ENCODE measurements around the gene ADH1A. TPM values are rescaled to one million over a fixed set of nuclear protein-coding genes. Genes with fewer than 3 reads are reported as not detected.
"Not testable (repeated sequence)": the region's sequence is repeated elsewhere in the genome, so short reads cannot be mapped to it uniquely, and the experiment has no call there.

Gene ADH1A
- total RNA-seq, 1 donor from 2014 or later: not detected

DNA sequence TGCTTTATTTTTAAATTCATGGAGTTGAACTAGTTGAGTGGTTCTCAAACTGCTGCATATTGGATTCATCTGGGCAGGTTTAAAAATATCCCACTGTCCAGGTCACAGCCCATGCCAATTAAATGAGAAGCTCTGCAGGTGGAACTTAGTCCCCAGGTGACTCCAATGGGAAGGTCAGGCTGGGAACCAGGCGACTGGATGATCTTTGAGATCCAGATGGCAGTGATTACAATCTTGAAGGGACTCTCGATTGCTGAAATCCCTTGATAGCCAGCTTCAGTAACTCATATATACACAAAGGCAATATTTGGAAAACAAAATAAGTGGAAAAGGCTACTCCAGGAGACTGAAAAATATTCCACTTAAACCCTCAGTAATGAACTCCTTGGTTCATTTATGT lies 8.1 kb downstream of the ADH1A start:
- intact Hi-C loops (cut with micrococcal nuclease): no loop called here

DNA sequence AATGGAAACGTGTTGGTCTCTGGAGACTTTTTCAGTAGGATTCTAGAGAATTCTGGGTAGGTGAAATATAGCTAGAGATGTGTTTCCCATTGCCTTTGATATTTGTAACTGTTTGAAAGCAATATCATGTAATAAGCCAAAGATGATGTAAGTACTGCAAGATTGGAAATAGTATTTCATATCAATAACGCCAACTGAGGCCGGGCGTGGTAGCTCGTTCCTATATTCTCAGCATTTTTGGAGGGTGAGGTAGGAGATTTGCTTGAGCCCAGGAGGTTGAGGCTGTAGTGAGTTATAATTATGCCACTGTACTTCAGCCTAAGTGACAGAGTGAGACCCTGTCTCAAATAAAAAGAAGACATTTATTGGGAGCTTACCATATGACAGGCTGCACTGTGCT lies 9.5 kb downstream of the ADH1A start:
- intact Hi-C loops (cut with micrococcal nuclease): no loop called here

DNA sequence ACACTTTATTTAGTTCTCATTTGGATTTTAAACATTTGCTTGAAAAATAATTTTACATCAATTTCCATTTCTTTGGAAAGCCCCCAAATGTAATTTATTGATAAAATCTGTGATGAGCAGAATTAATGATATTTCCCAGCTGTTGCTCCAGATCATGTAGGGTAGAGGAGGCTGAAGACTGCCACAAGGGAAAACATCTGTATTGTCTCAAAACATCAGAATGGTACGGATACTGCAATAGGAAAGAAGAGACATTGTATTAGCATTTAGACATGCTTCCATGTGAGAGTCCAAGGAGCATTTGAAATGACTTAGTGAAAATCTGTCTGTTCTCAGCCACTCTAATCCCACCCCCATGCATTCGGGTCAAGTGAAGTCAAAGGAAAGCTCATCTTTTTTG lies 14.4 kb downstream of the ADH1A start:
- intact Hi-C loops (cut with micrococcal nuclease): no loop called here

DNA sequence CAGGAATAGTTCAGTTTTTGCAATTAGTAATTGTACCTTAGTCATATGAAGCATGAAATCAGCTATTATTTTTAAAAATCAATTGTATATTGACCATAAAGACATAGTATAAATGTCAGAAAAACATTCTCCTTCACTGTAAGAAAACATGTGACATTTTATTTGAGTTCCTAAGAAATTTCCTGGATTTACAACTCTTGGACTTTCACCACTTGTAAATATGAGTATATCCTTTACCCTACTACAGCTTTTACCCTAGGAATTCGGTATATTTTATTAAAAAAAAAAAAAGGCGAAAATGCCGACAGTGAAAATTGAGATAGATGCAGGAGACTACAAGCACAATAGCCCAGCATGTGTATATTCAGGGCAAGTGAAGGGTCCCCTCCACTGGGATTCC lies 14.9 kb downstream of the ADH1A start:
- intact Hi-C loops (cut with micrococcal nuclease): no loop called here

DNA sequence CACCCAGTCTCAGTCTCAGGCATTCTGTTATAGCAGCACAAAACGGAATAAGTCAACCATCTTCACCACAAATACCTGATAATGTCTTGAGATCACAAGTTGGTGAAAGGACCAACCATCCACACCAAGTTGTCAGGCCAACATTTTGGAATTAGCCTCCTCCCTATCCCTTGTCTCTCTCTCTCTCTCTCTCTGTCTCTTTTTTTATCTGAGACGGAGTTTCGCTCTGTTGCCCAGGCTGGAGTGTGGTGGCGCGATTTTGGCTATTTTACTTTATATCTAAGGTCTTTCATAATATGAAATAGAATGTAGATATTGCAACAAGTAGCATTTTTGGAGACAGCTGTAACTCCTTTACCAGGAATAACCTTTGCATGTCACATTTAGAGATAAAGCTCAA lies 15.7 kb downstream of the ADH1A start:
- intact Hi-C loops (cut with micrococcal nuclease): no loop called here

DNA sequence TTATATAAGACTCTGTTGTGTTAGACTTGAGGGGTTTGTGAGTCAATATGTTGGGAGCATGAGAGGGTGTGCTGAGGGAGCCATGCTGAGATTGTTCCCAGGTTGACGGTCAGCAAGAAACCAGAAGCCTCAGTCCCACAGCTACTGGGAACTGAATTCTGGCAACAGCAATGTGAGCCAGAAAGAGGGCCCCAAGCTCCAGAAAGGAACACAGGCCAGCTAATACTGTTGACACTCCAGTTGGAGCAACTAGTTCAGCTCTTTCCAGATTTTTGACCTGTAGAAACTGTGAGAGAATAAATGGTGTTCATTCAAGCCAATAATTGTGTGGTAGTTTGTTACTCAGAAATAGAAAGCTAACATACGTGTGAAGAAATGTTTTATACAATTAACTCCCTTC lies 17.1 kb downstream of the ADH1A start:
- intact Hi-C loops (cut with micrococcal nuclease): no loop called here

DNA sequence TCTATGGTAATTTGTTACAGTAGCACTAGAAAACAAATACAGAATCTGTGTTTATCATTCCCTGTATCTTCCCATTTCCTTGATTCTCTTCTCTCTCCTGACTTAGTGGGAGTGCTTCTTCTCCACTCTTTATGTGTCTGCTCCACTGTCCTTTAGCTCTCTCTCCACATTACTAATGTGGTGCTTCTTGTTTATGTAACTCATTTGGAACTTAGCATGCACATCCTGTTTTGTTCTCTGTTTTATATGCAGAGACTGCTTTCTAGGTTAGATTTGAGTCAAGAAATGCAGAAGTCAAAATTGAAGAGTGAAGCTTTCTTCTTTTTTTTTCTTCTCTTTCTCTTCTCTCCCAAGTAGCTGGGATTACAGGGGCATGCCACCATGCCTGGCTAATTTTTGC lies 25.9 kb downstream of the ADH1A start:
- intact Hi-C loops (cut with micrococcal nuclease): no loop called here

DNA sequence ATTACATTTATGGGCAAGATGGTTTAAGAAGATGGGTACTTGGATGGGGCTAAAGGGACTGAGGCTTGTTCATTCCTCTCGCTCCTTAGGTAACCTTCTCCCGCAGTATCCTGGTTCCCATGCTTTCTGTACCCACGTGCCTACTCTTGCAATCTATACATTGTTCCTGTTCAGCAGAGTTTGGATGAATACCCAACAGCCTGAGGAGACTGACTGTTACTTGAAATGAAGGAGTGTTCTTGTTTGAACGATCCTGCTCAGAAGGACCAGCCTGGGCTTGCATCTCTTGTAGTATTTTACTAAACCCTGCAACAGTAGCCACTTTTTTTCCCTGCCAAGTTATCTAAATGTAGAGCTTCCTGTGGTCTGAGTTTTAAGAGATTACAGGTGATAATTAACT lies 38.0 kb downstream of the ADH1A start:
- intact Hi-C loops (cut with micrococcal nuclease): no loop called here

DNA sequence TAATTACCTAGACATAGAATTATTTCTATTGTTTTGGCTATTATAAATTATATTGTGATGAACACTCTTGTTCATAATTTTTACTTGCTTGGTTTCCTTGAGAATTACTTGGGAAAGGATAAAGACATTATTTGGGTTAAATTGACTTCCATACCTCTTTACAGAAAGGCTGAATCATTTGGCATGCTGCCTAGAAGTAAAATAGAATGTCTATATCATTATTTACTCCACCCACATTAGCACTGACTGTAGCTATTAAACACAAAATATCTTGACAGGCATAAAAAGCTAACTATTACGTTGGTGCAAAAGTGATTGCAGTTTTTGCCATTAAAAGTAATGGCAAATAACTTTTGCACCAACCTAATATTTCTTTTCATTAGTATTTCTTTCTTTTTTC lies 42.1 kb downstream of the ADH1A start:
- intact Hi-C loops (cut with micrococcal nuclease): no loop called here

DNA sequence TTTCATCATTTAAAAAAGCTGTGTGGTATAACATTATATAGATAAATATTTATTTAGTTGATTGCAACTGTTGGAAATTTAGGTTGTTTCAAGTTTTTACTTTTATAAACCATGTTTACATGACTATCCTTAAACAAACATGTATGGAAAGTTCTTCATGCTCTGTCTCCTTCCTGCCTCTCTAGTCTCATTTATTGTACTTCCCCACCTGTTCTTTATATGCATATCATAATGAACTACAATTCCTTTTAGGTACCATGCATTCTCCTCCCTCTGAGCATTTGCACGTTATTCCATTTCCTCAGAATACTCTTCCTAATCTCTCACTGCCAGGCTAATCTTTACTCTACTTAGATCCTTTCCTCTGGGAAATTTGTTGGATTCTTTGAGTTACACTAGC lies 54.8 kb downstream of the ADH1A start:
- intact Hi-C loops (cut with micrococcal nuclease): no loop called here

DNA sequence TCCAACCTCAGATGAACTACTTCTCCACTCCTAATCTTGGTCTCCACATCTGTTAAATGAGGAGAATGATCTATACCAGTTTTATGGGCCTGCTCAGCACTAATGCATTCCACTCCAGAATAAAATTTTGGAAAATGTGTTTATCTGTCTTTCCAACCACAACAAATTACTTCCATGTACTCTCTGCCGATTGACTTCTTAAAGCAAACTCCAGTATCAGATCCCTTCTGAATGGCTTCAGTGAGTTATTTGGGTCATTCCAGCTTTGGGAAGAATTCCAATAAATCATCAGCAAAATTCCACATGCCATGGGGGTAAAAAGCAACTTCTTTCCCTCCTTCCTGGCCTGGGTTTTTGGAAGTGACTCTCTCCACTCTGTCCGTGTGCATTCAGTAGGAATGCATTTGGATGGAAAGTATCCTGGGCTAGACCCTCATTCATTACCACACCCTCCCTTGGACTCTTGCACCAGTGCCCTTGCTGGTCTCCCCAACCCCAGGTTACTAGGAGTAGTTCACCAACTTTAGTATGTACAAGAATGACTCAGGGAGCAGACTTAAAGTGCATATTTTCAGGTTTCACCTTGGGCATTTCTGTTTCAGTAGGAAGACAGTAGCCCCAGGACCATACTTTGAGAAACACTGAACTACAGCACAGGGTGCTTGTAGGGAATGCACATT lies 56.3 kb downstream of the ADH1A start:
- intact Hi-C loops (cut with micrococcal nuclease): no loop called here

DNA sequence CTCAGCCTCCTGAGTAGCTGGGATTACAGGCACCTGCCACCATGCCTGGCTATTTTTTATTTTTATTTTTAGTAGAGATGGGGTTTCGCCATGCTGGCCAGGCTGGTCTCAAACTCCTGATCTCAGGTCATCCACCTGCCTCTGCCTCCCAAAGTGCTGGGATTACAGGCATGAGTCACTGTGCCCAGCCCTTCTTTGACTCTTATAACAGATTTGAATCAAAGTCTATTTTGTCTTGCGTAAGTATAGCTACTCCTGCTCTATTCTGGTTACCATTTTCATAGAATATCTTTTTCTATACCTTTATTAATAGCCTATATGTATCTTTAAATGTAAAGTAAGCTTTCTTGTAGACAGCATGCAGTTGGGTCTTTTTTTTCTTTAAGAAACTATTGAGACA lies 57.4 kb downstream of the ADH1A start:
- intact Hi-C loops (cut with micrococcal nuclease): not testable (repeated sequence)

DNA sequence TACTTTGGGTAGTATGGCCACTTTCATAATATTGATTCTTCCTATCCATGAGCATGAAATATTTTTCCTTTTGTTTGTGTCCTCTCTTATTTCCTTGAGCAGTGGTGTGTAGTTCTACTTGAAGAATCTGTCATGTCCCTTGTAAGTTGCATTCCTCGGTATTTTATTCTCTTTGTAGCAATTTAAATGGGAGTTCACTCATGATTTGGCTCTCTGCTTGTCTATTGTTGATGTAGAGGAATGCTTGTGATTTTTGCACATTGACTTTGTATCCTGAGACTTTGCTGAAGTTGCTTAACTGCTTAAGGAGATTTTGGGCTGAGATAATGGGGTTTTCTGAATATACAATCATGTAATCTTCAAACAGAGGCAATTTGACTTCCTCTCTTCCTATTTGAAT lies 62.1 kb downstream of the ADH1A start:
- intact Hi-C loops (cut with micrococcal nuclease): not testable (repeated sequence)

DNA sequence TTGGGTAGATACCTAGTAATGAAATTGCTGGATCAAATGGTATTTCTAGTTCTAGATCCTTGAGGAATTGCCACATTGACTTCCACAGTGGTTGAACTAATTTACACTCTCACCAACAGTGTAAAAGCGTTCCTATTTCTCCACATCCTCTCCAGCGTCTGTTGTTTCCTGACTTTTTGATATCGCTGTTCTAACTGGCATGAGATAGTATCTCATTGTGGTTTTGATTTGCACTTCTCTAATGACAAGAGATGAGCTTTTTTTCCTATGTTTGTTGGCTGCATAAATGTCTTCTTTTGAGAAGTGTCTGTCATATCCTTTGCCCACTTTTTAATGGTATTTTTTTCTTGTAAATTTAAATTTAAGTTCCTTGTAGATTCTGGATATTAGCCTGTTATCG lies 63.1 kb downstream of the ADH1A start:
- intact Hi-C loops (cut with micrococcal nuclease): not testable (repeated sequence)

Other genes starting within 250 kb of the ADH1A start
- 107 and 108 TPM in 2 replicates for gene ADH5, start 202.2 kb downstream of the ADH1A start, total RNA-seq
- not detected in 2 replicates for gene ADH4, start 146.7 kb downstream of the ADH1A start, total RNA-seq
- not detected in 2 replicates for gene ADH6, start 71.7 kb downstream of the ADH1A start, total RNA-seq
- gene ADH1B, start 30.4 kb upstream of the ADH1A start, total RNA-seq: not detected in 2 replicates
- not detected in 2 replicates for gene ADH1C, start 61.8 kb upstream of the ADH1A start, total RNA-seq
- gene ADH7, start 144.4 kb upstream of the ADH1A start, total RNA-seq: not detected in 2 replicates
- gene C4orf17, start 220.0 kb upstream of the ADH1A start, total RNA-seq: not detected in 2 replicates